Upper lobe of right lung (tissue), 1 donor: Measurements from ENCODE around the gene ZC2HC1C. TPM values are rescaled to one million over a fixed set of nuclear protein-coding genes. Genes with fewer than 3 reads are reported as not detected.

Source experiments
- ATAC-seq: fragments of 200-7000 bp; cut with Tn5 transposase; one replicate; pipeline ENCODE4 v1.9.1; 2020; ENCODE audit warnings: mild to moderate bottlenecking, moderate library complexity
- DNase-seq: peaks from one replicate; pipeline ENCODE4 v3.0.0-alpha.2; 2020
- H3K27ac ChIP-seq: fragments of 200-600 bp; one replicate; pipeline ENCODE4 v1.8.0; 2022
- H3K27me3 ChIP-seq: fragments of 200-600 bp; one replicate; pipeline ENCODE4 v1.8.0; 2022; ENCODE audit warnings: mild to moderate bottlenecking
- H3K36me3 ChIP-seq: fragments of 200-600 bp; one replicate; pipeline ENCODE4 v1.8.0; 2022
- H3K4me1 ChIP-seq: fragments of 200-600 bp; one replicate; pipeline ENCODE4 v1.8.0; 2022
- H3K4me3 ChIP-seq: fragments of 200-600 bp; one replicate; pipeline ENCODE4 v1.8.0; 2022; ENCODE audit warnings: mild to moderate bottlenecking
- H3K9me3 ChIP-seq: fragments of 200-600 bp; one replicate; pipeline ENCODE4 v1.8.0; 2022
- CTCF ChIP-seq: fragments of 200-600 bp; IDR thresholded peaks from one replicate; pipeline ENCODE4 v1.8.0; 2022; ENCODE audit warnings: antibody characterized with exemption
- intact Hi-C: fragments of 100-400 bp; cut with DNase I; formaldehyde crosslinking; loops from one replicate; pipeline ENCODE4 v1.11.0; 2022
- total RNA-seq: library from RNA; stranded (reverse); fragmentation: NEBNext Ultra II Directional; extraction: Animal tissue kit (Norgen Biotek cat#: 25700); gene quantifications from one replicate; pipeline ENCODE4 v1.2.1, GENCODE V29; 2021
- donor health status: DM: no; HTN: yes; CAD: no; lungs with severe emphysema.

Gene ZC2HC1C
- total RNA-seq, 1 donor from 2014 or later, result 4.5 TPM

GRCh38 chr14:75088153-75088552 lies 18.7 kb downstream of the ZC2HC1C start:
- H3K4me3 ChIP-seq, result no peak overlapping the region
- DNase-seq (no peak), ATAC-seq (no peak)
- no peak for TF ChIP-seq CTCF
- no peaks in the 10 kb centered on the region for H3K9me3 ChIP-seq
- H3K4me1 ChIP-seq, result no peaks in the 10 kb centered on the region
- no peak overlapping the region for H3K27ac ChIP-seq
- intact Hi-C loops, result loop anchor here (10.0 kb wide), 2 partner anchors 143 to 173 kb away; no protein-coding TSS in a partner anchor
- peaks cover 86% of the 10 kb centered on the region for H3K36me3 ChIP-seq
- no peaks in the 10 kb centered on the region for H3K27me3 ChIP-seq

- H3K4me3 ChIP-seq, result no peak overlapping the region
- no peaks in the 10 kb centered on the region for H3K9me3 ChIP-seq
- no peak overlapping the region for H3K27ac ChIP-seq
- no peaks in the 10 kb centered on the region for H3K27me3 ChIP-seq
- TF ChIP-seq CTCF, result peak; percentile 75
- intact Hi-C loops, result loop anchor here (10.0 kb wide), 2 partner anchors 144 to 174 kb away; no protein-coding TSS in a partner anchor
- no peaks in the 10 kb centered on the region for H3K4me1 ChIP-seq
- DNase-seq, result no peak
- ATAC-seq, result peak; percentile 82
- H3K36me3 ChIP-seq, result peaks cover 86% of the 10 kb centered on the region
Measured at GRCh38 chr14:75088566-75089373, 19.3 kb downstream of the ZC2HC1C start.

- H3K27ac ChIP-seq, result no peak overlapping the region
- no peaks in the 10 kb centered on the region for H3K9me3 ChIP-seq
- H3K36me3 ChIP-seq, result peaks cover 86% of the 10 kb centered on the region
- ATAC-seq, result no peak
- no peaks in the 10 kb centered on the region for H3K4me1 ChIP-seq
- intact Hi-C loops, result no loop called here
- no peak overlapping the region for H3K4me3 ChIP-seq
- no peak for DNase-seq
- no peaks in the 10 kb centered on the region for H3K27me3 ChIP-seq
- TF ChIP-seq CTCF, result no peak
Measured at GRCh38 chr14:75090353-75090752, 20.9 kb downstream of the ZC2HC1C start.

- TF ChIP-seq CTCF, result no peak
- Histone ChIP-seq H3K27ac (no peak overlapping the region), H3K4me3 (no peak overlapping the region), H3K4me1 (no peaks in the 10 kb centered on the region), H3K9me3 (no peaks in the 10 kb centered on the region), H3K36me3 (peaks cover 86% of the 10 kb centered on the region), H3K27me3 (no peaks in the 10 kb centered on the region)
- intact Hi-C loops, result no loop called here
- ATAC-seq, result no peak
- no peak for DNase-seq
Measured at GRCh38 chr14:75091251-75091650, 21.8 kb downstream of the ZC2HC1C start.

GRCh38 chr14:75092698-75093097 lies 23.3 kb downstream of the ZC2HC1C start:
- intact Hi-C loops, result no loop called here
- H3K9me3 ChIP-seq, result no peaks in the 10 kb centered on the region
- no peak overlapping the region for H3K4me3 ChIP-seq
- peaks cover 86% of the 10 kb centered on the region for H3K36me3 ChIP-seq
- ATAC-seq (no peak), DNase-seq (no peak)
- H3K4me1 ChIP-seq, result no peaks in the 10 kb centered on the region
- H3K27ac ChIP-seq, result no peak overlapping the region
- H3K27me3 ChIP-seq, result no peaks in the 10 kb centered on the region
- TF ChIP-seq CTCF, result no peak
